Fibroblast of skin of right quadriceps (primary cell): ENCODE results near the gene SGCD.

Experiments used
- DNase-seq: peaks from one replicate; pipeline ENCODE4 v3.0.0-alpha.2; 2013

SGCD gene

DNA sequence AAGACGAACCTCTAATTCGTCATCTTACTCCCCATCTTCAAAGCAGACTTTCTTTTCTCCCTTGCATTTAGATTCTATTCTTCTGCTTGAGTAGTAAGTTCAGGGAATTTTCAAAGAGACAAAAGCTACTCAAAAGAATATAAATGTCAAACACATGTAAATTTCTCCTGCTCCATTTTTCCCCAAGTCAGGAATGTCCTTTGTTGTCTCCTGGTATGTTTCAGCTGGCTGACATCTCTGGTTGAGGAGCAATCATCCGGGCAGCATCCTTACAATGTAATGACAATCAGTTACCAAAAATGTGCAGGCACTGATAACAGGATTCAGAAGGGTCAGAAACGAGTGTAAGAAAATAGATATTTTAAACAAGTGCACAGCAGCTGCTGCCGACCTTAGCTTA, 475.5 kb downstream of the SGCD start:
- no peak for DNase-seq

DNA sequence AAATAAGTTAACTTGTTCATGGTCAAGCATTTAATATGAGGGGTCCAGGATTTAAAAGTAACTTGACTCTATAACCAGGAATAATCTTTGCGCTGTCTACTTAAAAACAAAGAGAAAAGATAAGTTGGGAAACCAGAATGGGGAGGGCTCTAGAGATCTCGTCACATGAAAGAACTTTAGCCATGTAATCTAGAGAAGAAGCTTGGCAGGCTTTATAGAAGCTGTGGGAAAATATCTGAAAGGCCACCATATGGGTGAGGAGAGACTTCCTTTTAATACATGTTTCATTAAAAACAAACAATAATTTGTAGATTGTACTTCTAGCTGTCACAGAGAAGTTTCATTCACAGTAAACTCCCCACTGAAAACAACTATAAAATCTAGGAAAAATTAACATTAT, 476.4 kb downstream of the SGCD start:
- DNase-seq: no peak

DNA sequence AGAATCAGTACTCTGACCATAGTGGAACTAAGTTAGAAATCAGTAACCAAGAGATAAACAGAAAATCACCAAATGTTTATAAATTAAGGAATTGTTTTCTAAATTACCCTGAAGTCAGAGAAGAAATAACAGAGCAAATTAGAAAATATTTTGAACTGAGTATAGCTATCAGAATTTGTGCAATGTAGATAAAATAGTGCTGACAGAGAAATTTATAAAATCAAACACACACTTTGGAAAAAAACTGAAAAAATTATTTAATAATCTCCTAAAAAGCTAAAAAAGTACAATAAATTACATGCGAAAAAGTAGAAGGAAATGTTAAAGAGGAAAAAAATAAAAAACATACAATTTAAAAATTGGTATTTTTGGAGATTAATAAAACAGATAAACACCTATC, 486.0 kb downstream of the SGCD start:
- no peak for DNase-seq

DNA sequence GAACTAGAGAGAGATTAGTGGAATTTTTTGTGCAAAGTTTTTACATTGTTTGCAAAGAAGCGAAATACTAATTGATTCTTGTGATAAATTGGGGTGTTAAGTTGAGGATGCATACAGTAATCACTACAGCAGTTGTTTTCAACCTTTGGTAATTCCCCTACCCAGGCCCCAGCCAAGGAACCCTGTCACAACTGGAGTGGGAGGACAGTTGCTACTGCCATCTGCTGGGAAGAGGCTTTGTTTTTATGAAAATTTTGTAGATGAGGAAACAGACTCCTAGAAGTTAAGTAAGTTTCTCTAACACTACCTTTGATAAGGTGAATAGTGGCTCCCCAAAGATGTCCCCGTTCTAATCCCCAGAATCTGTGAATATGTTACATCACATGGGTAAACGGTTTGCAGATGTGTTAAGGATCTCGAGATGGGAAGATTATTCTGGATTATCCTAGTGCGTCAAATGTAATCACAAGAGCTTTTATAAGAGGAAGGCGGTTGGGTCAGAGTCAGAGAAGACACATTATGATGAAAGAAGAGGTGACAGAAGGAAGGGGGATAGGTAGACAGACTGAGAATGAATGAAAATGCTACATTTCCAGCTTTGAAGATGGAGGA, 489.1 kb downstream of the SGCD start:
- peak; percentile 45 for DNase-seq
